ENCODE data around the gene ALG1.
"Not testable (repeated sequence)": the region's sequence is repeated elsewhere in the genome, so short reads cannot be mapped to it uniquely, and the experiment has no call there.

- not testable (repeated sequence) for TF ChIP-seq POLR2A (IDR thresholded peaks at IDR 0.05; ENCODE audit: low read depth, low read length); CTCF (IDR thresholded peaks at IDR 0.05; ENCODE audit: extremely low read depth in 1 of 2, insufficient read depth in 1 of 2, low read depth in 1 of 2, low read length in 2 of 2); POLR2AphosphoS5 (IDR thresholded peaks at IDR 0.05; ENCODE audit: insufficient read depth, low read depth, low read length)
Measured at GRCh38 chr16:5044581-5044980, 27.1 kb upstream of the ALG1 start.
